Neuron (in vitro differentiated cells): ENCODE measurements around the gene SFXN5.

ENCODE experiments used
- H2AFZ ChIP-seq: one replicate; pipeline ENCODE4 v1.6.1; 2013; ENCODE audit warnings: low read depth, mild to moderate bottlenecking, inconsistent platforms, low read length, moderate library complexity
- H3K27me3 ChIP-seq: one replicate; pipeline ENCODE4 v1.6.1; 2013; ENCODE audit warnings: low read length; ENCODE audit not compliant: insufficient read depth
- H3K36me3 ChIP-seq: one replicate; pipeline ENCODE4 v1.6.1; 2013; ENCODE audit warnings: low read length; ENCODE audit not compliant: insufficient read depth
- H3K4me1 ChIP-seq: one replicate; pipeline ENCODE4 v1.6.1; 2013; ENCODE audit warnings: low read length; ENCODE audit not compliant: insufficient read depth
- H3K4me3 ChIP-seq: 2 replicates; pipeline ENCODE4 v1.5.1; 2013; ENCODE audit warnings: mild to moderate bottlenecking, low read length, moderate library complexity
- H3K9me3 ChIP-seq: one replicate; pipeline ENCODE4 v1.6.1; 2013; ENCODE audit warnings: low read length

Gene SFXN5

DNA sequence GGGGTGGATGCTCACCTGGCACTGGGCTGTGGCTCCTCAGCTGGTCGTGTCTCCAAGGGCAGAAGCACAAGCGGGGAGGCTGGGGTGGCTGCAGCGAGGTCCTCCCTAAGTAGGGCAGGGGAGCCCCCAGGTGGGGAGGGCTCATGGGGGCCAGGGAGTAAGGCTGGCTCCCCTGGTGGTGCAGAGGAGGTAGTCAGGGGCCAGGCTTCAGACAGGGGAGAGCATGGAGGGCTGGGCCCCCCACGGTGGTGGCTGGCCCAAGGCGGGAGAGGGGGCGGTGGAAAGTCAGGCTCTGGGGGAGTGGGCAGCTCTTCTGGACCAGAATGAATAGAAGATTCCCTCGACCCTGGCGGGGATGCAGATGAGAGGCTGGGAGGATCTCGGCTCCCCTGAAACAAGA lies 8.1 kb upstream of the SFXN5 start:
- H2AFZ ChIP-seq: no peak overlapping the region
- no peaks in the 10 kb centered on the region for H3K4me1 ChIP-seq
- H3K36me3 ChIP-seq: peaks cover 7% of the 10 kb centered on the region
- H3K4me3 ChIP-seq: no peak overlapping the region
- no peaks in the 10 kb centered on the region for H3K9me3 ChIP-seq
- H3K27me3 ChIP-seq: no peaks in the 10 kb centered on the region

DNA sequence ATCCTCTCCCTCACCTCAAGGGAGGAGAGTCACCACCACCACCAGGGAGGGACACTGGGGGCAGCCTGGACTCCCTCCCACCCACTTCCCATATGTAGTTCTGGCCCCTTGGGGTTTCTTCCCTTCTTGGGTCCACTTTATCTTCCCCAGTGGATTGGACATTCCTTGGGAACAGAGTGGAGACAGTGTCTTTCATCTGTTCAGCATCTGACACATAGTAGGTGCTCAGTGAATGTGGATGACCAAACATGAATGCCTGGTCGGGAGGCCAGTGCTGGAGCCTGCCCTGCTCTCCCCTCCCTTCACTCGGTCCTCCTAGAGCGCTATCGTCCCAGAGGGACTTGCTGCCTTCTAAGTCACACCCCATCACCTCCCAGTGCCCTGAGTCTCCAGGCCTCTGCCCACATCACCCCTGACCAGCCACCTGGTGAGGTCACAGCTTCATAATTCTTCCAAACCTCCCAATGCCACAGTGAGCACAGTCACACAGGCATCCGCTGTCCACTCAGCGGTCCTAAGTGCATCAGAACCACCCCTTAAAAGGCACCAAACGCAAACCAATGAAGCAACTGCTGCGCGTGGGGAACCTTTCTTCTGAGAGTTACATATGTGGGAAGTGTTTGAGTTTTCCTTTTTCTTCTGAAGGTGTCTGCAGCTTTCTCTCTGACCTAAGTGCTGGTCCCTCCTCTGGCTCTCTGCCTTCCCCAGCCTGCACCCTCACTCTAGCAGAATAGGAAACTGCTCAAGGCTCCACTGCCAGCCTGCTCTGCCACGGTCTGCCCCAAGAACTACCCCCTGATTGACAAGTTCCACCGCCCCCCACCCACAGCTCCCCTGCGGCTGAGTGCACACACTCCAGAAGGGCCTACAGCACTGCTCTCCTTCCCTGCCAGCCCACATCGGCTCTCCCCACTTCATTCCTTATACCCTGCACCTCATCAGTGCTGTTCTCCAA lies 7.2 kb upstream of the SFXN5 start:
- Histone ChIP-seq H3K4me3 (no peak overlapping the region), H2AFZ (no peak overlapping the region), H3K36me3 (peaks cover 7% of the 10 kb centered on the region), H3K27me3 (no peaks in the 10 kb centered on the region), H3K4me1 (no peaks in the 10 kb centered on the region), H3K9me3 (no peaks in the 10 kb centered on the region)

DNA sequence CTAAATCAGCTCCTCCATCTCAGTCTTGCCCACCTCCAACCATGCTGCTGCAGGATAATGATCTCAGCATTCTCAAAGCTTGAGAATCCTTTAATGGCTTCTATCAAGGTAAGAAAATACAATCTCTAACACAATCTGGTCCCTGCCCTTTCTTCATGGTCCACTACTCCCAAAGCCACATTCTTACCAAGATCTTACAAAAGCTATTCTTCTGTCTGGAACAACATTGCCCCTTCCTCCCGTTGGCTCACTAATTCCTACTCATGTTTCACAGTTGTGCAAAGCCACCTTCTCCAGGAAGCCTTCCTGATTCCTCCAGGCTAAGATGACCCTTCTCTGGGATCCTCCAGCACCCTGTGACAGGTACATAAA lies 5.9 kb upstream of the SFXN5 start:
- H3K36me3 ChIP-seq: peaks cover 7% of the 10 kb centered on the region

DNA sequence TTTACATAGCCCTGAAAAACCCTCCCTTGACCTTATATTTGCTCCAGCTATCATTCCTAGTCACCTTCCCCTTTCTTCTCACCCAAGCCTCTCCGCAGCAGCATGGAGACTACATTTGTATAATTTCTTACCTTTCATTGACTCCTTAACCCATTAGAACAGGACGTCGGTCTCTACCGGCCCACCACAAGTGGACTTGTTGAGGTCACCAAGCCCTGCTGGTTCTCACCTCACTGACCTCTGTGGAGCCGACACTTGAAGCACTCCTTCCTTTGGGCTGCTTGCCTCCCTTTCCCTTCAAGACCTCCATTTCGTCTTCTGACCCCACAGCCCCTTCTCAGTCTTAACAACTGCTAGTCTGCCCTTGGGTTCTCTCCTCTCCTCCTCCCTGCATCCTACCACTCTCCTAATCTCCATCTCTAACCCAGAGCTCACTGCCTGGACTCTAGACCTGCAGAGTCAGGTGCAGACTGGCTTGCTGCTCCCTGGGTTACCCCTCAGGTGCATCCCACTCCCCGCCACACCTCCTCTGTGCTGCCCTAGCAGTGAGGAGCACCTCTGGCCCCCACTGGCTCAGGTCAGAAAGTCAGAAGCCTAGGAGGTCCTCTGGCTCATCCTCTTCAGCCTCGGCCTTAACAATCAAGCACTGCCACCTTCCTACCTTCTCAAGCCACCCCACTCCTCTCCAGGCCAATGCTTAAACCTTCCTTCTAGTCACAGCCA lies 5.3 kb upstream of the SFXN5 start:
- Histone ChIP-seq H3K36me3 (peaks cover 7% of the 10 kb centered on the region), H3K27me3 (no peaks in the 10 kb centered on the region), H3K9me3 (no peaks in the 10 kb centered on the region), H3K4me3 (no peak overlapping the region), H2AFZ (no peak overlapping the region), H3K4me1 (peaks cover 5% of the 10 kb centered on the region)

More for the DNA sequence above, 5.9 kb upstream of the SFXN5 start:
- Histone ChIP-seq H3K9me3 (no peaks in the 10 kb centered on the region), H2AFZ (no peak overlapping the region), H3K4me3 (no peak overlapping the region), H3K27me3 (no peaks in the 10 kb centered on the region), H3K4me1 (no peaks in the 10 kb centered on the region)

DNA sequence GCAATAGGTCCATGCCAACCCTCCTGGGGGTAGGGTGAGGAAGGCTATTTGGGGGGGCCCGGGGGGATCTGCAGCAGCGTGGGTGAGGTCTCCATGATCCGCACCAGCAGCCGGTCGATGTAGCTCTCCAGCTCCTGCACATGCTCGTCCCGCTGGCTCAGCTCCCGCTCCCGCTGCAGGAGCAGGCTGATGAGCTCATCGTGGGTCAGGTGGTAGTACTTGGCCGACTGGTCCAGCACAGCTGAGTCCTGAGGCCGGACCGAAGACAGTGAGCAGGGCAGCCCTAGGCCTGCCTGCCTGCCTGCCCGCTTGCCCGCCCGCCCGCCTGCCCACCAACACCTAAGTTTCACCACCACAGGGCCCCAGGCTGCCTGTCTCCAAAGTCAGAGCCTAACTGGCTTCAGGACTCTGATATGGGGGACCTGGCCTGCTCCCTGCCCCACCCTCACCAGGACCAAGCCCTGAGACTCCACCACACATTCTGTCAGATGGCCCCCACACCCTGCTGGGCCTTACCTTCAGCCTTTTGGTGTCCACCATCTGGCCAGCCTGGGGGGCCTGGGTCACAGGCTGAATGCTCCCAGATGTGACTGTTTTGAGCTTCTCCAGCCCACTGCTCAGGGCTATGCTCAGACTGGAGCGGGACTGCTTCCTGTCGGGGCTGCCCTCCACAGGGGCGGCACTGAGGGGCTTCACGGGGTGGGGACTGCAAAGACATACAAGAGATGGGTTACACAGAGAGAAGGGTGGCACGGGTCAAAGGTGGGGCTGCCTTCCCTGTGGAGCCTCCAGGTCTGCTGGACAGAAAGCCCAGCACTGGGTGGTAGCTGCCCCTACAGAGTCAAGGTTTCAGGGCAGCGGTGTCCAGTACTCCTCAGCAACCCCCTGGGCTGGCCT lies 4.2 kb upstream of the SFXN5 start:
- Histone ChIP-seq H3K27me3 (no peaks in the 10 kb centered on the region), H2AFZ (no peak overlapping the region), H3K4me3 (no peak overlapping the region), H3K4me1 (peaks cover 5% of the 10 kb centered on the region), H3K9me3 (no peaks in the 10 kb centered on the region), H3K36me3 (peaks cover 5% of the 10 kb centered on the region)

DNA sequence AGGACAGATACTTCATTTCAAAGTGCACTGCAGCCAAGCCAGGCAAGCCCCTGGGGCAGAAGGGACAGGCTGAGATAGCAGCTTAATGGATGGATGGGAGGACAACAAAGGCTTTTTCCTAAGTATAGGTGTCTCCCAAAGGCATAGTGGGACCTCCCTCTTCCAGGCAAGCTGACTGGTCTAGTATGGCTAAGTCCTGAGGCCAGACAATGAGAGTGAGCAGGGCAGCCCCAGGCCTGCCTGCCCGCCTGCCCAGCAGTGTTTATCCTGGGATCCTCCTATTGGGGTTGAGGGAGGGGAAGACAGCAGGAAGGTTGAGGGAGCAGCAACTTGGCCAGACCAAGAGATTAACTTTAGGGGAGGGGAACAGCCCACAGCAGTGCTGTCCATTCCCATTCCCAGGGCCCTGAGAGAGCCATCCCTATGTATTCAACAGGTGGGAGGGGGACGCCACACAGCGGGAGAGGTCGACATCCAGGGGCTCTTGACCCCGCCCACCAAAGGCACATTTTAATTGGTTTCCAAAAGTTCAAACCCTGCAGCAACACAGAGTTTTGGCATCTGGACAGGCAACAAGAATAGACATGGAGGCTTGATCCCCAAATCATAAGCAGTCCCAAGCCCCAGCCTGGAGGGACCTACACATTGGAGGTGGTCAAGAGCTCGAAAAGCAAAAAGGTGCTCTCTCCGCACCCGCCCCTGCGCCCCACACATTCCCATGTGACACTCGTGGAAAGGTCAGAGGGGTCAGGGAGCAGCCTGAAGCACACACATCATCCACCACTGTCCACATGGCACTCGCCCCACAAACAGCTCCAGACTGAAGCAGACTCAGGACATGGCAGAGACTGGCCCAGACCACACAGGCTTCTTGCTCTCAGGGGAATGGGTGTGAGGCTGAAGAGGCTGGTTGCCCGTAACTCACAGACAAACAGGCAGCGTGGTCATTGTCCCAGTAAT lies 2.9 kb upstream of the SFXN5 start:
- Histone ChIP-seq H3K4me3 (no peak overlapping the region), H3K36me3 (peaks cover 2% of the 10 kb centered on the region), H3K27me3 (no peaks in the 10 kb centered on the region), H3K4me1 (peaks cover 15% of the 10 kb centered on the region), H3K9me3 (no peaks in the 10 kb centered on the region), H2AFZ (no peak overlapping the region)

DNA sequence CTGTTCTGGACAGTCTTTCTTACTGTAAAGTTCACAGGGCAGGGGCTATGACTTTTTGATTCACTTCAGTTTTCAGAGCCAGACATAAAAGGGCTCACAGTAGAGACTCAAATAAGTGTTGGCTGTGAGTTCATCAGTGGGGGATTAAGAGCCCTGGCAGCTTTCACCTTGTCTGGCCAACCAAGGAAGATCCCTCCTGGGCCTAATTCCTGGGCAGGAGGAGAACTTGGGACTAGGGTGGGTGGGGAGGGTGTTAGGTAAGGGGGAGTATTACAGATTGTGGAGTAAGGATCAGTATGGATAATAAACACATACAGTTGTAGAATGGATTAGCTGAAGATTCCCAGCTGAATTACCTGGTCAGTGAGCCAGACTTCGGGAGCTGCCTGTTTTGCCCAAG lies 904 bp upstream of the SFXN5 start:
- Histone ChIP-seq H3K4me1 (peaks cover 19% of the 10 kb centered on the region), H3K27me3 (no peaks in the 10 kb centered on the region), H3K36me3 (peaks cover 2% of the 10 kb centered on the region), H3K9me3 (no peaks in the 10 kb centered on the region), H3K4me3 (peak overlapping the region; percentile 80), H2AFZ (peak overlapping the region; percentile 98)

DNA sequence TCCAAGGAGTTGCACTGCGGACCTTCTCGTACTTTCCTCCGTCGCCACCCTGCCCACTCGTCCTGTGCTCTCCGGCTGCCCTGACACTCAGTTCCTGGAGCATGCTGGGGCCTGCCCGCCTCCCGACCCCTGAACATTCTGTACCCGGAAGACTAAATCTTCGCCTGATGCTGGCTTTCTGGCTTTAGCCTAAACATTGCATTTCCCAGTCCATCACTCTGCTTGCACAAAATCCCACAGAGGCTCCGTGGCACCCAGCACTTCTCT lies 550 bp upstream of the SFXN5 start:
- Histone ChIP-seq H3K27me3 (no peaks in the 10 kb centered on the region), H3K4me1 (peaks cover 19% of the 10 kb centered on the region), H3K4me3 (peak overlapping the region; percentile 80), H3K36me3 (peaks cover 2% of the 10 kb centered on the region), H2AFZ (peak overlapping the region; percentile 98), H3K9me3 (no peaks in the 10 kb centered on the region)

DNA sequence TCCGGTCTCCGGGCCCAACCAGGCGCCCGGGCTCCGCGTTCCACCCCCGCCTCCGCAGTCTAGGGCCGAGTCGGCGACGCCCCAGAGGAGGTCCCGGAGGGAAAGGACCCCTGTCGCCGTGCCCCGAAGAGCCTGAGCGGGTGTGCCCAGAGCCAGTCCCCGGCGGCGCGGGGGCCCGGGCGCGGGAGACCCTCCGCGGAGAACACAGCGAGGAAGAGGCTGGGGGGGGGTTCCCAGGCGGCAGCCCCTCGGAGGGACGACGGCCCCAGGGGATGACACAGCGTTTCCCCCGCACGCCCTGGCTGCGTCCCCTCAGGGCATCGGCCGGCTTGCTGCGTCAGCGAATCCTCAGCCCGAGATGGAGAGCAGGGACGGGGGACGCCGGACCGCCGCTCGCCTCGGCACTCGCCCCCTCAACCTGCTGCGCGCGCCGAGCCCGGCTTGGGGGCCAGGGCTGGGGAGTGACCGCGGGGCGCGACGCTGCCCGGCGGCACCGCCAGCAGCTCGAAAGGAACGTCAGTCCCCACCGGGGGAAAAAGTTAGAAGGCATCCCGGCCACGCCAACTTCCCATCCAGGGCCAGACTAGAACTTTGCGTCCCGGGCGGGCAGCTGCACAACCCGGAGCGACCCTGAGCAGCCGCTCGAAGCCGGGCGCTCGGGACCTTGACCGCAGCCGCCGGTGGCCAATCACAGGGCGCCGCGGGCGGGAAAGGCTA lies 711 bp downstream of the SFXN5 start:
- peaks cover 2% of the 10 kb centered on the region for H3K36me3 ChIP-seq
- no peaks in the 10 kb centered on the region for H3K9me3 ChIP-seq
- H2AFZ ChIP-seq: peak overlapping the region; percentile 98
- peak overlapping the region; percentile 80 for H3K4me3 ChIP-seq
- H3K4me1 ChIP-seq: peaks cover 19% of the 10 kb centered on the region
- H3K27me3 ChIP-seq: no peaks in the 10 kb centered on the region

DNA sequence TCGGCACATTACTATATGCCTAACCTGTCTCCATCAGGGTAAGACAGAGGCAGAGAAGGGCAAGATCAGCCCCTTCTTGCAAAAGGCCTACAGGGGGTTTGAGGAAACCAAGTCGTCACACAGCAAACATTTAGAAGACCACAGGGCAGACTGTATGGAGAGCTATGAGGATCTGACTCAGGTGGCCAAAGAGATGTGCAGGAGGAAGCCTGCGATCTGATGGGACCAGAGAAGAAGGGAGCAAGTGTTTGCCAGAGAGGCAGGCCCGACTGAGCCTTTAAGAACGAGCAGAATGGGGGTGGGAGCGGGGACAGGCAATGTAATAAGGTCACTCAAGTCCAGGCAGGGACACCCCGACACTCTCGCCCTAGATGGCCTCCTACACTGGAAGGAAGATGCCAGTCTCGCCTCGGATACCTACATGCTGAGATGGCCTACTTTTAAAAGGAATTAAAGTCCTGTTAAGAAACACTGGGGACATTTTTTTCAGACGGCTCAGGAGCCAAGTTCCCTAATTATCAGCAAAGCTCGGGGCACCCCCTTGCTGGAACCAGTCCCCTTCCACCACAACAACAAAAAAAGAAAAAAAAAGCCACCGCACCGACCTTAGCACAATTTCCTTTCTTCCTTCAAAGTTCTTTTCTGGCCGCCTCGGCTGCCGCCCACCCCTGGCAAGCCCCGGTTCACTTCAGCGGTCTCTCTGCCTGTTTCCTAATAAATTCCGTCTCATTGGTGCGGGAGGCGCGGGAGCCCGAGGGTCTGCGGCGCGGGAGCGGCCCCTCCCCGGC lies 1.5 kb downstream of the SFXN5 start:
- H3K9me3 ChIP-seq: no peaks in the 10 kb centered on the region
- H3K36me3 ChIP-seq: peaks cover 2% of the 10 kb centered on the region
- no peaks in the 10 kb centered on the region for H3K27me3 ChIP-seq
- peak overlapping the region; percentile 98 for H2AFZ ChIP-seq
- peaks cover 19% of the 10 kb centered on the region for H3K4me1 ChIP-seq
- peak overlapping the region; percentile 80 for H3K4me3 ChIP-seq
